GM11168 (cell line): ENCODE results near the gene OPRL1.

ENCODE experiments used
- in situ Hi-C: fragments of 300-500 bp; cut with MboI; formaldehyde crosslinking; loops from one replicate; pipeline ENCODE4 v1.12.0; 2022; ENCODE audit warnings: low sequenced_read_pairs; ENCODE audit not compliant: unreplicated experiment

Gene OPRL1

DNA sequence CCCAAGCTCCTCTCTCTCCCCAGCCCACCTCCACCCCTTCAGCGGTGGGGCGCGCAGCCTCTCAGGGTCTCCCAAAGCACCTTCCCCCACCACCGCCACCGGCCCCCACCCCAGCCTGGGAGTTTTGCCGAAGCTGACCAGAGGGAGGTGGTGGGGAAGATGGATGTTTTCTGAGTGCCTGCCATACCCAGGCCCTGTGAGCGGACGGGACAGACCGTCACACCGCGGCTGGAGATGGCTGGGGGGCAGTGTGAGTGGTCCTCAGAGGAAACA, 38.2 kb upstream of the OPRL1 start:
- in situ Hi-C loops = no loop called here

DNA sequence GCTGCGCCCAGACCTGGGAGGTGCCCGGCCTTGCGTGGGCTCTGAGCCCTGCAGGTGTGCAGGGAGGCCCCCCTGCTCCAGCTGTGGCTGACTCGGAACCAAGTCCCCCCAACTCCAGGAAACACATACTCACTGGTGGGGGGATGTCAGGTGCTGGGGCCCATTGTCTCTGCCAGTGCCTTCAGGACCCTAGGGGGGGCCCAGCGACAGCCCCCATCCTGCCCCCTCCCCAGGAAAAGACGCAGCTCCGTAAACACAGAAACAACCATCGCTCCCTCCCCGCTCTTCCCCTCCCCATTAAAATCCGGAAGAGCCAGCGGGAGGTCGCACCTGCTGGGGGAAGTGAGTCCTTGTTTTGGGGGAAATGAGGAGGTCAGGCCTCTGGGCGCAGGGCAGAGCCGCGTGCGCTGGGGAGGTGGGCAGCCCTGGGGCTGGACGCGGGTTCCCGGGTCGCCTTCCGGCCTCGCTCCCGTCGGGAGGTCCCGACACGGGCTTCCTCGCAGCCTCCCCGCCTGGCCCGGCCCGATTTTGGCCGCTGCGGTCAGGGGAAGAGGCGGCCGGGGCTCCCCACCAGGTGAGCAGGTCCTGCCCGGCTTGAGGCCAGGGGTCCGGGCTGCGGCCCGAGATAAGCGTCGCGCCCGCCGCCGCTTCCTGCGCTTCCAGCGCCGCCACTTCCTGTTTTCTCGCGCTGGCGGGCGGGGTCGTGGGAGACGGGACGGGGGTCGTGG, 37.7 kb upstream of the OPRL1 start:
- in situ Hi-C loops = no loop called here

DNA sequence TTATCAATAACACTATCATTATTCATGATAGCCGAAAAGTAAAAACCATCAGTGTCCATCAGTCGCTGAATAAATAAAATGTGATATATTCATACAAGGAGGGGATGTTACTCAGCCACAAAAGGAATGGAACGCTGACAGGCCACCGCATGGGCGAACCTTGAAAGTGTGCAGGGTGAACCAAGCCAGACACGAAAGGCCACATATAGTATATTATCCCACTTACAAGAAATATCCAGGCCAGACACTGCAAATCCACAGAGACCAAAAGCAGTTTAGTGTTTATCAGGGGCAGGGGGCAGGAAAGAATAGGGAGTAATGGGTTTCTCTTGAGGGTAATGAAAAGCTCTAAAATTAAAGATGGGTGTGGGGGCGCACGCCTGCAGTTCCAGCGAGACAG, 36.1 kb upstream of the OPRL1 start:
- in situ Hi-C loops = no loop called here

DNA sequence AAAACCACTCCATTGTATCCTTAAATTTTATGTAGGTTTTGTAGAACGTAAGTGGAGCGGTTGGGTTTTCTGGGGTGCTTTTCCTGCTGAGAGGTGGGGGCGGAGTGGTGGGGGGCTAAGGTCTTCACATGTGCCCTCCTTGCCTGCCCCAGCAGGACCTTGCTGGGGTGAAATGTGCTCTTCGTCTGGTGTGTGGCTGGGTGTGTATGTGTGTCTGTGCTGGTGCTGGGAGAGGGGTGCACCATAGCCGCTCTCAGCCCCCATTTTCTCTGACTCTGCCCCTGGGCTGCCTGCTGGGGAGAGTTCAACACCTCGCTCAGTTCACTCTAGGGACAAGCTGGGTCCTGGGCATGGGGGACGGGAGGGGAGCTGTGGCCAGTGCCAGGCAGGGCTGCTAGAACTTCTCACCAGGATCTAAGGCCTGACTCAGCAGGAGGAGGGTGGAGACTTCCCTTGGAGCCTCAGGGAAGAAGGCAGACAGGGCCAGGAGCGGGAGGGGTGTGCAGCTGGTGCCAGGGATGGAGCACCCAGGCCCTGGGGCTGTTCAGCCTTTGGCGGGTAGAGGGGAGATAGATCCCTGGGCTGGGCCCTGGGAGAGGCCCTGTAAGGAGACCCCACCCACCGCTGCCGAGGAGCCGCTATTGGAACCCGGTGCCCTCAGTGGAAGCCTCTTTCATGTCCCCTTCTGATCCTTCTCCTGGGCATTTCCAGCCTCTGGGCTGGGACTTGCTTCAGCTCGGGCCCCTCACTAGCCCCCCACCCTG, 35.2 kb upstream of the OPRL1 start:
- in situ Hi-C loops = no loop called here

DNA sequence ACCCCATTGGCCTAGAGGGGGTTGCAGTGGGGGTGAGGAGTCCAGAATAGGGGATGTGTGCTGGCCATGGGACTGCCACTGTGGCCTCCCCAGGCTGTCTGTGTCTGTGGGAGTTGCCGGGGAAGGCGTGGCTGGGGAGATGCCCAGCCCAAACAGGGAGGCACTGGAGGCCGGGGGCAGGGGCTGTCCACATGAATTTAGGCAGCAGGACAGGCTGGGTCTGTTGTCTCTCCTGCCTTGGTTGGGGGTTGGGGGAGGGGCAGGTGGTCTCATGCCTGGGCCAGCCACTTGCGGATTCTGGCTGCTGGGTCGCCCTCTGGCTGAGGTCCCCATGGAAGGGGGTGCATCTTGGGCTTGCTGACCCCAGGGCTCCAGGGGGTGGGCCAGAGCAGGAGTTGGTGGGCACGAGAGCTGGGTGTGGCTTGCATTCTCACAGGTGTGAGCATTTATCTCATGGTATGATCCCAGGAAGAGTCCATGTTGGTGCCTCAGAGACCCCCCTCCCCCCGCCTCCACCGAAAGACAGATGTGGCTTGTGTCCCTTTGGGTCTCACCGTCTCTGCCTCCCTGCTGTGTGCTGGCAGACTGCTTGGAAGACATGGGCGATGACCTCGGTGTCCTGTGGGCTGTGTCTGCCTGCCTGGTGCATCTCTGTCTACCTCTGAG, 34.4 kb upstream of the OPRL1 start:
- in situ Hi-C loops = no loop called here

DNA sequence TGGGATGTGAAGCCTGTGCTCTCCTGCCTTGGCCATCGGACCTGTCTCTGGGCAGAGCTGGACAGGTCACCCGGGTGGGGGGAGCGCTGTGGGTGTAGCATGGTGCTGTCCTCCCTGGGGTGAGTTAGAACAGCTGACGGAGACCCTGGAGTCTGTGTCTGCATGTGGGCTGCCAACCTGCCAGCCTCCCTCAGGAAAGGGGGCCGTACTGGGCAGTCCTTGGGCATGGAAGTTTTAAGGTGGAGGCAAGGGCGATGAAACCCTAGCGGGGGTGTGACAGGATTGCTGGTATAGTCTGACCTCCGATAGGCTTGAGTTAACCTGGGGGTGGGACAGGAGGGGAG, 32.9 kb upstream of the OPRL1 start:
- in situ Hi-C loops = no loop called here

DNA sequence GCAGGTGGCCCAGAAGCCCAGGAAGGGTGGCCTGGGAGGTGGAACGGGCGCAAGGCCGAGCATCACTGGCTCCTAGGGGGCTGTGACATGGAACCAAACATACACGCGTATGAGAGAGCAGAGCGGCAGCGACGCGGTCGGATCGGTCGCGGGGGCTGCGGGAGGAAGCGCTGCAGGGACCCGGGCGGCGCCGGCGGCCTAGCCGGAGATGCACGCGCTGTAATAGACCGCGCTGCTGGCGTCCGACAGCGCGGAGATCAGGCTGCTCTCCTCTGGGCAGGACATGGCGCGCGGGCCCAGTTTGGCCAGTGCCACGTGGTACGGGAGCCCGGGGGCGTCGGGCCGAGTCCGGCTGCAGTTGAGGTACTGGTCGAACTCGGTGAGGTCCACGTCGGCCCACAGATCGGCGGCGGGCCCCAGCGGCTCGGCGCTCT, 31.9 kb upstream of the OPRL1 start:
- in situ Hi-C loops = no loop called here

DNA sequence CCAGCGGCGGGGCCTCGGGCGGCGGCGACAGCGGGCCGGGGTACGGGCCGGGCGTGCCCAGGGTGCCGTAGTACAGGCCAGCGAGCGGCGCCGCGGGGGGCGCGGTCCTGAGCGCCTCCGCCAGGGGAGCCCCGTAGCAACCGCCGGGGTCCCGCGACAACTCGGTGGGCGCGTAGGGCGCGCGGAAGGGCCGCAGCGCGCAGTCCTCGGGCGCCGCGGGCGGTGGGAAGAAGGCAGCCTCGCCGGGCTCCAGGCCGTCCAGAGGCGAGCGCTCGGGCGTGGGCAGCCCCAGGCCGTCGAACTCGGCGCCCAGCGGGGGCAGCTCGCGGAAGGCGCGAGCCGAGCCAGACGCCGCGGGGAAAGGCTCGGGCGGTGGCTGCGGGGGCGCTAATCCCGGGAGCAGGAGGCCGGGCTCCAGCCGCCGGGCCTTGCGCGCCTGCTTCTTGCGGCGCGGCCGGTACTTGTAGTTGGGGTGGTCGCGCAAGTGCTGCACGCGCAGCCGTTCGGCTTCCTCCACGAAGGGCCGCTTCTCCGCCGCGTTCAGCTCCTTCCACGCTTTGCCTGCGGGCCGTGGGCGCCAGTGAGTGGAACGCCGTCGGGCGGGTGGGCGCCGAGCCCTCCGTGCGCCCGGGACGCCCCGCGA, 31.4 kb upstream of the OPRL1 start:
- in situ Hi-C loops = no loop called here

DNA sequence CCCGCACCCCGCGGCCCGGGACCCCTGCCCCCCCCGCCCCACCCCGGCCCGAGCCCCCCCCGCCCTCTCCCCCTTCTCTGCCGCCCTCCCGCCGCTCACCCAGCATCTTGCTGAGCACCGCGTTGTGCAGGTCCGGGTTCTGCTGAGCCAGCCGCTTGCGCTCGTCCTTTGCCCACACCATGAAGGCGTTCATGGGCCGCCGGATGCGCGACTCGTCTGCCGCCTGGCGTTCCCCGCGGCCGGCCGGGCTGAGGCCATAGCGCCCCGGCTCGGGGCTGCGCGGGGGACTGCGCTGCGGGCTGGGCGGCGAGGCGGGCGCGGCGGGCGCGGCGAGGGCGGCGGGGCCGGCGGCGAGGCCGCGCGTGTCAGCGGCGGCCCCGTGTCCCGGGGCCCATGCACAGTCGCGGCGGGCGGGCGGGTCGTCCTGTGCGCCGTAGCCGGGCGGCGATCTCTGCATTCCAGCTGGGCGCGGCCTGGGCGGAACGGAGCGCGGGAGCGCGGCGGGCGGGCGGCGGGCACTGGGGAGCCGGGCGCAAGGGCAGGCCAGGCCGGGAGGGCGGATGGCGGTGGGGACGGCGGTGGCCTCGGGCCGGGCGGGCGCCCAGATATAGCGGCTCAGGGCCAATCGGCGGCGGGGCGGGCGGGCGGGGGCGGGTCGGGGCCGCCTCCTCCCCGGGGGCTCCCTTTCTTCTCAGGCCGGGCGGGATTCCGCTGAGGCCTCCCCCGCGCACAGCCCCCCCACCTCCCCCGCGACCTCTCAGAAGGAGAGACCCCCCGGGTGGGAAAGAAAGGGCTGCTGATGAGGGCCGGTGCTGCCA, 30.6 kb upstream of the OPRL1 start, which contains the start of gene SOX18:
TSS of gene SOX18 (minus strand) at position 580 of the 818 bp plus-strand sequence. CDS start at position 457, 123 bp downstream.
- in situ Hi-C loops = no loop called here

DNA sequence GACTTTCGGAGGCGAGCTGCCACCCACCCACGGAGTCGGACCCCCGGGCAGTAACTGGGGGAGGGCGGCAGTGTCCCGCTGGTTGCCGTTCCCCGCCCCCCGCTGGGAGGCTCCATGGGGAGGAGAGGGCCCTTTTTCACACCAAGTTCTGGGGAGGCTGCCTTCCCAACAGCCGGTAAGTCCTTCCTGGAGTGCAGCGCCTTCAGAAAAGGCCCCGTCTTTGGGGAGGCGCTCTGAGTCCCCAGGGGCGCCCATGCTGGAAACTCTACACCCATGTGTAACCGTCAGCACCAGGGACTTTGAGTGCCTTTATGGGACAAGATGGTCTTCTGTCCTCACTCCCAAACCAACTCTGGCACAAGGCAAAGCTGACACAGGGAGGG, 30.0 kb upstream of the OPRL1 start:
- in situ Hi-C loops = no loop called here

DNA sequence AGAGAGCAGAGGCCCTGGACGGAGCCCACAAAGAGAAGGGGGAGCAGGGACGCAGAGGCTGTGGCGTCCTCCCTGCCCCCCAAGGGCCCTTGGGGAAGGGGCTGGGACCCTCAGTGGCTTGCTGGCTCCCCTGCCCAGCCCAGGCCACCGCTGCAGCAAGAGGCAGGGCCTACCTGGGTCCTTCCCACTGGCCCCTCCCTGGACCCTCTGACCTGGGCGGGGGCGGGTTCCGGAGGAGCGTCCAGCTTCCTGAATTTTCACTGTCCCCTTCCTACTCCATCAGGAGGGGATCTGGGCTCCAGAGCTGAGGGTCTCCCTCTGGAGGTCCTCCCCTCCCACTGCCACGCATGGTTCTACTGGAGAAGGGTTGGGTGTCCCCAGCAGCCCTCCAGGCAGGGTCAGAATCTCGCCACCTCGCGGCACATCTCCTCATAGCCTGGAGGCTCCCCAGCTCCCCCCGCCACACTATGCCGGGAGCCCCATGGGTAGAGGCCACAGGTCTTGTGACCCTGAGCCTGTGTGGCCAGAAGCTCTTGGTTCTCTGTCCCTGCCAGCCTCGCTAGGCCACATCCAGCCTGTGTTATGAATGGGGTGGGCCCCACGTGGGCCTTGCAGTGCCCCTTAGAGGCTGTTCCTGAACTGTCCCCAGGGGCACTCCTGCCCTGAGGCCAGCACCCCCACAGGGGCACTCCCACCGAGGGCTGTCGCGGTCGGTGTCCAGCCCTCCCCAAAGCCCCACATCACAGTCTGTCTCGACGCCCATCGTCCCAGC, 29.4 kb upstream of the OPRL1 start:
- in situ Hi-C loops = no loop called here

DNA sequence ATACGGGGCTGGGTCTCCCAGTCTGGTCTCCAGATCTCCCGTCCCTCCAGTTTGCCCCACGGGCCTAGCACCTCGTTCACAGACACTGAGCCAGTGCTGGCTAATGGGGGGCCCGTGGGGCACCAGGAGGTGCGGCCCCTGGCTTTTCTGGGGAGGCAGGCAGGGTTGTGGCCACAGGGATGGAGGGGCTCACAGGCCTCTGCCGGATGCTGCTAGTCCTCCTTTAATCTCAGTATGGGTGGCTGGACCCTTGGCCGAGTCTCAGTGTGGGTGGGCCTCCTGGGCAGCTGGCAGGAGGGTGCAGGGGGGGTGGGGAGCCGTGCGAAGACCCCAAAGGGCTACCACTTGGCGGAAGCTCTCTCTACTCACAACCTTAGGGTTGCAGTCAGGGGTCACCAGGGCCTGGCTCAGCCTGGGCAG, 28.8 kb upstream of the OPRL1 start:
- in situ Hi-C loops = no loop called here

DNA sequence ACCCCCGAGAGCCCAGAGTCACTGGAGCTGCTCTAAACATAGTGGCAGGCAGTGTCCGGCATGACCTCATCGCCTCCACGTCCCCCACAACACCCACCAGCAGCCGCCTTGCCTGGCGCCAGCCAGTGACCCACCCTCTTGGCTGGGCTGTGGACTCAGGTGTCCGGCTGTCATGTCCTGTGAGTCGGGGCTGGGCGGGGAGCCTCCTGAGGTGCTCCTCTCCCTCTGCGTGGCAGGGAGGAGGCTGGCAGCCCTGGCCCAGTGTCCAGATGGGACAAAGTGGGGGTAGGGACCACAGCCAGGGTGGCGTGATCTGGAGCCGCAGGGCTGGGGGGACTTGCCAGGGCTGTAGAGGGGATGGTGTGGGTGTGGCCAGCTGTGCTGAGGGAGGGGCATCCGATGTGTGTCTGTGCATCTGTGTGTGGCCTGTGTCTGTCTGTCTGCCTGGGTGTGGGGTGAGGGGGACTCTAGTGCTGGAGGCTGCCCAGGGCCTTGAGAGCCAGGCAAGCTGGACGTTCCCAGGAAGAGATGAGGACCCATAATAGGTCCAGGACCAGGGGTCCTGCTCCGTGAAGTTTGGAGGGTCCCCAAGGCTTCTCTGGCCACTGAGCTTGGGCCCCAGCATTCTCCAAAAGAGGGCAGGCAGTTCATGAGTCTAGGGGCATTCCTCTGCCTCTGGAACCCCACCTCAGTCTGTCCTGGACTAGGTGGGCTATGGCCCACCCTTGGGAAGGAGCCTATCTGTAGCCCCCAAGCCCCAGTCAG, 28.1 kb upstream of the OPRL1 start:
- in situ Hi-C loops = no loop called here

DNA sequence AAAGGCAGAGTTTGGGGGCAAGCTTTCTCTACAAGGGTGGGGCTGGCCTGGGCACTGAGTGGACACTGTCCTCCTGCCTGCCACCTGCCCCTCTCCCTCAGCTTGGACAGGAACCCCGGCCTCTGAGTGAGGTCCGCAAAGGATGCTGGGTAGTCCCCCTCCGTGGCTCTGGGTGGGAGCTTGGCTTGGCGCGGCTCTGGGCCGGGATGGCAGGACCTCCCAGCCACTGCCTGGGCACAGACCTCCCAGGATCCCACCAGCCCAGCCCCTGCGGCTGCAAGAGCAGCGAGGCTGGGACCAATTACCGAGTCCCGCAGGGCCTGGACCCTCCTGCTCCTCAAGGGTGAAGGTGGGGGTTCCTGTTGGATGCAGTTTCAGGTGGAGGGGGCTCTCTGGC, 27.6 kb upstream of the OPRL1 start:
- in situ Hi-C loops = no loop called here

DNA sequence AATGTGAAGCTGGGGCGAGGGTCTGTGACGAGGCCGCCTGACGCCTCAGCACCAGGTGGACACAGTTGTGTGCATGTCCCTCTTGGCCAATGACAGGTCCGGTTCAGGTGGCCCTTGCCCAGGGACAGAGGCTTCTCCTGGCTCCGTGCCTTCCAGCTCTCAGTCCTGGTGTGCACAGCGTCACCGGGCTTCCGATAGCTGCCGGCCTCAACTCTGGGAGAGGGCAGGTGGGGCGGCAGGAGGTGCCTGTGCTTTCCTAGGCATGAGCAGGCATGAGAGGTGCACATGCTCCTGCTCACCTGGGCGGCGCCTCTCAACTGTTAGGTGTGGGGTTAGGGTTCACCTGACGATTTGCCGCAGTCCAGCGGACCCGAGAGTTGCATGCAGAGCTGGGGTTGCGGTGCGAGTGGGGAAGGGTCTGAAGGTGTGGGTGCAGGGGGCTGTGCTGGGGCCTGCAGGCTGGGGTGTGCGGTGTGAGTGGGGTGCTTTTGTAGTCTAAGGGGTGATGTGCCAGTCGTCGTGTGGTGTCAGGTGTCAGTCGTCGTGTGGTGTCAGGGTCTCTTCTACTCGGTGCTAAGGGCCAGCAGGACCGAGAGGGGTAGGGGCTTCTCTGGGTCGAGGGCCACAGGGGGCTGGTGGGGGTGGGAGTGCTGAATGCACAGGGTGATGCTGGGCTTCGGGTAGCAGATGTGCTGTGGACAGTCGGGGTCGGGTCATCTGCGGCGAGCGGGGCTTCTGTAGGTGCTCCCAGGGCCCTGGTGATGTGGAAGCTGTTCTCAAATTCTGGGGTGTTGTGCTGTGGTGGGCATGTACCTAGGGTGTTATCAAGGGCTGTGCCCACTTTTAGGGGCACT, 26.7 kb upstream of the OPRL1 start:
- in situ Hi-C loops = no loop called here

DNA sequence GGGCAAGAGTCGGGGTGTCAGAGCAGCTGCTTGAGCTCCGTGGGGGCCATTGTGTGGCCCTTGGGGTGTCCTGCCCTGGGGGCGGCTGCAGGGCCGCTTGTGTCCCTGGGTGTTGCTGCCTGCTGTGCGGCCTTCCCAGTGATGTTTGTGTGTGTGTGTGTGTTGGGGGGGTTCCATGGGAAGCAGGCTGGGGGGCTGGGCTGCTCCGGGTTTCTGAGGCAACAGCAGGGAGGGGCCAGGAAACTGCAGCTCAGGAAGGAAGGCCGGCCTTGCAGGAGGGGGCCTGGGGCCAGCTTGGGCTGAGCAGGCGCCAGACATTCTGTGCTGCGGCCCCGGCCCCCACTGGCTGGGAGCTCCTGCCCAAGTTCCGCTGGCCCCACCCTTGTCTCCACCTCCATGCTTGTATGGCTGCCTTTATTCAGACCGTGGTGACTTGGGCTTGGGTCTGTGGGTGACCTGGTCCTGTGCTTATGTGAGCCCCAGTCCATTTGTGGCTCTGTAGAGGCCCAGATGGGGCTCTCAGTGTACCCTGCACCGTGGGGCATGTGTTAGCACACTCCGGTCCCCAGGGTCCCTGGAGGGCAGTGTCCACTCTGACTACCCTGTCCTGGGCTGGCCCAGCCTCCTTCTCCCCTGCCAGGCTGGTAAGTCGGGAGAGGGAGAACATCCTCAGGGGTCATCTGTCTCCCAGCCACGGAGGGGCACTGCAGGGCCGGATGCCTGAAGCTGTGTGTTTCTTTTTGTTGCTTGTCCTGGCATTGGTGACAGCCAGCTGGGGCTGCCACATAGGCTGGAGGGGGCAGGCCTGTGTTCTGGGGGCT, 25.8 kb upstream of the OPRL1 start:
- in situ Hi-C loops = no loop called here

DNA sequence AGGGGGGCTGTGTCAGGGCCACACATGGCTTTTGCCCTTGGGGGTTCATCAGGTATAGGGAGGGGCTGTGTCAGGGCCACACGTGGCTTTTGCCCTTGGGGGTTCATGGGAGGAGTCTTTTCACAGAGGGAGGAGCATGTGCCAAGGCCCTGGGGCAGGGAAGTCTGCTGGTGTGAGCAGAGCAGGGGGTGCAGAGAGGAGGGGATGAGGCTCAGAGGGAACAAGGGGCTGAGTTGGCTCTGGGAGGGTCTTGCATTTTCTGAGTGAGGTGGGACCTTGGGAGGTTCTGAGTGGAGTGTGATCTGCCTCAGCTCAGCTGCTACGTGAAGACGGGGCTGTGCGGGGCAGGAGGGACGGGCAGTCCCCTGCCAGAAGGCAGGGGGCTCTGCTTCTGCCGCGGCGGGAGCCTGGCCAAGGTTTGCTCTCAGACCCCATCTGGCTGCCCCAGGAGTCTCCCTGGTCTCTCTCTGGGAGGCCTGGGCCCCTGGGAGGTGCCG, 24.4 kb upstream of the OPRL1 start:
- in situ Hi-C loops = no loop called here
